ENCODE results near the gene PHPT1. TPM values are rescaled to one million over a fixed set of nuclear protein-coding genes. Genes with fewer than 3 reads are reported as not detected.
A peak's percentile ranks its signal among the peaks of the same experiment; 100 is the strongest.

The PHPT1 gene
- total RNA-seq, 1 experiment from 2014 or later, result 132 TPM

DNA sequence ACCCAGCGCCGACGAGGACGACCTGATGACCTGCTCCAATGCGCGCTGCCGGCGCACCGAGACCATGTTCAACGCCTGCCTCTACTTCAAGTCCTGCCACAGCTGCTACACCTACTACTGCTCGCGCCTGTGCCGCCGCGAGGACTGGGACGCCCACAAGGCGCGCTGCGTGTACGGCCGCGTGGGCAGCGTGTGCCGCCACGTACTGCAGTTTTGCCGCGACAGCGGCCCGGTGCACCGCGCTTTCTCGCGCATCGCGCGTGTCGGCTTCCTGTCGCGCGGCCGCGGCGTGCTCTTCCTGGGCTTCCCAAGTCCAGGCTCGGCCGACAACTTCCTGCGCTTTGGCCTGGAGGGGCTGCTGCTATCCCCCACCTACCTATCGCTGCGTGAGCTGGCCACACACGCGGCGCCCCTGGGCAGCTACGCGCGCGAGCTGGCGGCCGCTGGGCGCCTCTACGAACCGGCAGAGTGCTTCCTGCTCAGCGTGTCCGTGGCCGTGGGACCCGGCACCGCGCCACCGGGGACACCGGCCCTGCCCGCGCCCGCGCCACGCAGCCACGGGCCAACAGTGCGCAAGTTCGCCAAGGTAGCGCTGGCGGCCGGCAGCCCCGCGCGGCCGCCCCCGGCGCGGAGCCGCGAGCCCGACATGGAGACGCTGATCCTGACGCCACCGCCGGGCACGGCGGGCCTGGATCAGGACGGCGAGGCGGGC is 2.7 kb upstream of the PHPT1 start:
- no peak for DNase-seq (ENCODE audit: extremely low read depth, low read depth)

DNA sequence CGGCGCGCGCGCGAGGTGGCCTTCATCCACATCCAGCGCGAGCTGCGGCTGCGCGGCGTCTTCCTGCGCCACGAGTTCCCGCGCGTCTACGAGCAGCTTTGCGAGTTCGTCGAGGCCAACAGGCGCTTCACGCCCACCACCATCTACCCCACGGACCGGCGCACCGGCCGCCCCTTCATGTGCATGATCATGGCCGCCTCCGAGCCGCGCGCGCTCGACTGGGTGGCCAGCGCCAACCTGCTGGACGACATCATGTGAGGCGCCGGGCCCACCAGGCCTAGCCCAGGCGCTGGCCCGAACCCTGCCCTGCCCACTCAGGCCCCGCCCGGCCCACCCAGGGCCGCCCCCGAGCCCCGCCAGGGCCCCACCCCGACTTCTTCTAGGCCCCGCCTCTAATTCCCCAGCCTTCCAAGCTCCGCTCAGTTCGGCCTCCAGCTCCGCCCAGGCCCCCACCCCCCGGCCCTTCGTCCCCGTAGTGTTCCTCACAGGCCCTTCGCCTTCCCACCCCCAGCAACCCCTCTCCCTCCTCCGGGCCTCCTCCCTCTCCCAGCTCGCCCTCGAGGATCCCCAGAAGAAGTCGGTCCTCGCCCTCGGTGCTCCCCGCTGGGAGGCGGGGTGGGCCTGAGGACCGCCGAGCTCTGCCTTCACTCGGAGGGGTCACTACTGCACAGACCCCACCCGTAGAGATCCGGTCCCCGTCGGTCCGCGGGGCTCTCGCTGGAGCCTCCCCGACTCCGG is 2.0 kb upstream of the PHPT1 start:
- peak; percentile 56 for DNase-seq (ENCODE audit: extremely low read depth, low read depth)

DNA sequence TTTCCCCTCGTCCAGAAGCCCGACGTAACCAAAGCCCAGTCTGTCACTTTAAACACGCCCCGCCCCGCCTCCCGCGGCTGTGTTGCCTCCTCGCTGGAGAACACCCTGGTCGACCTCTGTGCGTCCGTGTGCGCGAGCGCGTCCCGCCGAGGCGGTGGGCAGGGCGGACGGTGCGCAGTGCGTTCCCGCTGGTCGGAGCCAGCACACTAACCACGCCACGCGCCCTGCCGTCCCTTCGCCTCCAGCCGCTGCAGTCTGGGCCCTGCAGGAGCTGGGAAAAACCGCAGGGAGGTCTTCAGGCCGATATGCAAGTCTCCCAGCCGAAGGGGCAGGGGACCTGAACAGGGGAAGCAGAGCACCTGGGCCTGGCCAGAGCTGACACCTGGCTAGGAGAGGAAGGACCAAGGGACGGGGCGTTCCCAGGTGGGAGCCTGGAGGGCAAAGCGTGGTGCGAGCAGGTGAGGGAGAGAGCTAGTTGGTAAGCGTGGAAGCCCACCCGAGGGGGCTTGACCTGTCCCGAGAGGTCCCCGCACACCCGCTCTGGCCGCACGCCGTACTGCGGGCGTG is 1.3 kb upstream of the PHPT1 start:
- peak; percentile 89 for DNase-seq (ENCODE audit: extremely low read depth, low read depth)

DNA sequence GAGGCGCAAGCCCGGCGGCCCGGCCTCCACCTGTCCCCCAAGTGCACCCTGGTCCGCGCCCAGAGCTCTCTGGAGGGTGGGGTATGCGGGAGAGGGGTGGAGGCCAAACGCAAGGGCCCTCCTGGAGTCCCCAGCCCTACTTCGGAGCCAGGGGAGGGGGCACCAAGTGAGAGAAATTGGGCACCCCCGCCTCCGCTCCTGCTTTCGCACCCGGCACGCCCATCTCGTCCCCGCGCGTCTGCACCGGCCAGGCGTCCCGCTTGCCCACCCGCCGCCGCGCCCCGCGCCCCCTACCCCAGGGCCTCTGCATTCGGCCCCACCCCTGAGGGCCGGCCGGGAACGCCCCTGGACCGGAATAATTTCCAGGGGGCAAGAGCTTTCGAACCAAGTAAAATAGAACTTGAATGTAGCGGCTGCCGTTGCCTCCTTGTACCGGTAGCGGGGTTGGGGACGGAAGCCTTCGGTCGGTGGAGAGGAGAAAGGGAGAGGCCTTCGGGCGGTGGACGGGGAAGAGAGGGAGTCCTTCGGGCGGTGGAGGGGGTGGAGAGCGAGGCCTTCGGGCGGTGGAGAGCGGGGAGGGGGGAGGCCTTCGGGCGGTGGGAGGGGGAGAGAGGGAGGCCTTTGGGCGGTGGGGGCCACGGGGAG is 694 bp upstream of the PHPT1 start:
- peak; percentile 18 for DNase-seq (ENCODE audit: extremely low read depth, low read depth)

DNA sequence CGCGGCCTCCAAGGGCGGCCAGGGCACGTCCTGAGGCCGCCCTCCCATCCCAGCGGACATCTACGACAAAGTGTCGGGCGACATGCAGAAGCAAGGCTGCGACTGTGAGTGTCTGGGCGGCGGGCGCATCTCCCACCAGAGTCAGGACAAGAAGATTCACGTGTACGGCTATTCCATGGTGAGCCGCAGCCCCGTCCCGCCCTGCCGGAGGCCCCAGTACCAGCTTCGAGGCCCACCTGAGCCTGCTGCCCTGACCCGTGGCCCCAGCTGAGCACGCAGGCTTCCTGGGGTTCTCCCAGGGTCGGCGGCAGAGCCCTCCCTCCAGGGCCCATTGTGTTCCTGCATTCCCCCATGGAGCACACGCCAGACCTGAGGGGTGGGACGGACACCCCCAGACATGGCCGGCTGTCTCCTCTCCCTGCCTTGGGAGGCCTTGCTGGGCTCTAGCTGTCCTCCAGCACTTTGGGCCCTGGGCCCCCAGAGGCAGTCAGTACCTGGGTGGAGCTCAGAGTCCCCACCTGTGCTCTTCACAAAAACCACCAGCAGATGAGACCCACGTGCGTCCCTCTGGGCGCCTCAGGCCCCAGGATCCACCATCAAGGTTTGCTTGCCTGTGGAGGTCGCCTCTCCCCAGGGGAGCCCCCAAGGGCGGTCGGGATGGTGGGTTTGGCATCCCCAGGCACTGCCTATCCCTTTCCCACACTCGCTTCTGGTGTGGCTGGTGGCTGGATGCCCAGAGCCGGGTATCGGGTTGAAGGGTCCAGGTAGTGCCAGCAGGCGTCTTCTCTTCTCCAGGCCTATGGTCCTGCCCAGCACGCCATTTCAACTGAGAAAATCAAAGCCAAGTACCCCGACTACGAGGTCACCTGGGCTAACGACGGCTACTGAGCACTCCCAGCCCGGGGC is 1.0 kb downstream of the PHPT1 start:
- DNase-seq (ENCODE audit: extremely low read depth, low read depth), result no peak

DNA sequence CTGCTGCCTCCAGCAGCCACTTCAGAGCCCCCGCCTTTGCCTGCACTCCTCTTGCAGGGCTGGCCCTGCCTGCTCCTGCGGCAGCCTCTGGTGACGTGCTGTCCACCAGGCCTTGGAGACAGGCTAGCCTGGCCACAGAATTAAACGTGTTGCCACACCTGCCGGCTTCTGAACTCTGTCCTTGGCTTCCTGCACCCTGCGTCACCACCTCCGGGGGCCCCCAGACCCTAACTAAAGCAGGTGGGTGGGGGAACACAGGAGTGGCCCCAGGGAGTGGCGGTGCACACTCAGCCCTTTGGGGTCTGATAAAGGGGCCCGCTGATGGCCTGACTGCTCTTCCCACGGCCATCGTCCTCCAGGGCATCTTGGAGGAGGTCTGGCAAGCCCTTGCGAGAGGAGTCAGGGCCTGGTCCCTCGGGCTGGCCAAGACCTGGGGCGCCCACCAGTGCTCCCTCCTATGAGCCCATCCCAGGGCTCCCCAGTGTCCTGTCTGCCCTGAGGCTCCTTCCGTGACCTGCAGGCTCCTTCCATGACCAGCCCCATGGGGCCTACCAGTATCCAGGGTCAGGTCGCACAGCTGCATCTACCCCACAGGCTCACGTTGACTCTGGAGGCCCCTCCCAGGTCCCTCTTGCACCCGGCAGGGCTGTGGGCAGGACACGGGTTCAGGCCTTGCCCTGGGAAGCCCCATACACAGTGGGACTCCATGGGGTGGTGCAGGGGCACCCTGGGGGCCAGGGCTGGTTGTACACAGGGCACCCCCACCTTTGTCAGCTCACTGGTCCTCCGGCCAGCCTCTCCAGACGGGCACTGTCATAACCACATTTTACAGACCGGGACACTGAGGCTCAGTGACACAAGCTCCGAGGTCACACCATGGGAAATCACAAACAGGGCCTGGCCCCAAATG is 1.9 kb downstream of the PHPT1 start:
- DNase-seq (ENCODE audit: extremely low read depth, low read depth), result no peak

DNA sequence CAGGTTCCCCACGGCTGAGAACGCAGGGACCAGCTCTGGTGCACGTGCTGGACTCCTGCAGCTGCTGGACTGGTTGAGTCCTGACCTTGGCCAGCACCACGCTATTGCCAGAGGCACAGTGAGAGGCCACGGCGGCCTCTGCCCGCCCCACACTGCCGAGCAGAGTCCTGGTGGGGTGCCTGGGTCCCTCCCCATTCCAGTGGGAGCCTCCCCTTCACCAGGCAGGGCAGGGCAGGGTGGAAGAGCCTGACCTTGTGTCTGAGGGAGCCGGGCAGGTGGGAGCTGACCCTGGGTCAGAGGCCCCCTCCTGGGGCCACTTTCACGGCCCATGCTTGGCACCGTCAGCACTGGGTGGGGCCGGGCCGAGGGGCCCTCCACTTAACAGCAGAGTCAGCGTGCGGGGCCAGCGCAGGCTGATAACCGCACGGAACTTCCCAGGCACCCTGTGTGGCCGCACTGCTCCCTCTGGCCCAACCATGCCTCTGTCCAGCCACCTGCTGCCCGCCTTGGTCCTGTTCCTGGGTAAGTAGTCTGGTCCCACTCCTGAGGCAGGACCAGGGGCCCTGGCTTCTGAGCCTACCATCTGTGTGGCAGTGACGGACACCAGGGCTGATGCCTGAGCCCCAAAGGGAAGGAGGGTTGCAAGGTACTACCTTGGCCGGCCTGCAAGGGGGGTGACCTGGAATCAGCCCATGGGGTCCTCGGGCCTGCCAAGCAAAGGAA is 2.9 kb downstream of the PHPT1 start, which contains the start of gene MAMDC4:
TSS of gene MAMDC4 (plus strand) at position 406 of the 723 bp plus-strand sequence. CDS start at position 477, 71 bp downstream.
- DNase-seq (ENCODE audit: extremely low read depth, low read depth), result no peak

DNA sequence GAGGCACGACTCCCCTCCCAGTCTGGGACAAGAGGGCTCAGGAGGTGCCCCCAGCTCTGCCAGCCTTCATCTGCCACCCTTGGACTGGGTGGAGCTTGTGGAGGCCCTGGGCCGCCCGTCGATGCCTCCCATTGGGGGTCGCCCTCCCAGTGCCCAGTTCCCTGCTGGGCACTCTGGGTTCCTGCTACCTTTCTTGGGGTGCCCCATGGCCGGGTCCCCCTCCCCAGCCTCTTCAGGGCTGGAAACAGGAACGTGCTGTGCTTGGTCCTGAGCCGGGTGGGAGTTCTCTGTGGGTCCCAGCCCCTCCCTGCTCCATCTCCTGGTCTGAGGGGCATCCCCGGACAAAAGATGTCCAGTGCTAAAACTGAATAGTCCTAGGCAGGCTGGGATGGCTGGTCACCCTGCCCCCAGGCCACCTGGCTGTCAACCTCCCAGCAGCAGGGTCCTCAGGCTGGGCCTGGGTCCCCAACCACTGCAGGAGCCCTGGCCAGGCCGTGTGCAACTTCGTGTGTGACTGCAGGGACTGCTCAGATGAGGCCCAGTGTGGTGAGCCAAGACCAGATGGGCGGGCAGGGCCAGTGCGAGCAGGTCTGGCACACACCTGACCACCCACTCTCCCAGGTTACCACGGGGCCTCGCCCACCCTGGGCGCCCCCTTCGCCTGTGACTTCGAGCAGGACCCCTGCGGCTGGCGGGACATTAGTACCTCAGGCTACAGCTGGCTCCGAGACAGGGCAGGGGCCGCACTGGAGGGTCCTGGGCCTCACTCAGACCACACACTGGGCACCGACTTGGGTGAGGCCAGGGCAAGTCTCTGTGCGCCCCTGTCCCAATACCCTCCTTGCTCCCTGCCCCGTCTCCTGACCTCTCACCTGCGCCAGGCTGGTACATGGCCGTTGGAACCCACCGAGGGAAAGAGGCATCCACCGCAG is 3.7 kb downstream of the PHPT1 start:
- no peak for DNase-seq (ENCODE audit: extremely low read depth, low read depth)

DNA sequence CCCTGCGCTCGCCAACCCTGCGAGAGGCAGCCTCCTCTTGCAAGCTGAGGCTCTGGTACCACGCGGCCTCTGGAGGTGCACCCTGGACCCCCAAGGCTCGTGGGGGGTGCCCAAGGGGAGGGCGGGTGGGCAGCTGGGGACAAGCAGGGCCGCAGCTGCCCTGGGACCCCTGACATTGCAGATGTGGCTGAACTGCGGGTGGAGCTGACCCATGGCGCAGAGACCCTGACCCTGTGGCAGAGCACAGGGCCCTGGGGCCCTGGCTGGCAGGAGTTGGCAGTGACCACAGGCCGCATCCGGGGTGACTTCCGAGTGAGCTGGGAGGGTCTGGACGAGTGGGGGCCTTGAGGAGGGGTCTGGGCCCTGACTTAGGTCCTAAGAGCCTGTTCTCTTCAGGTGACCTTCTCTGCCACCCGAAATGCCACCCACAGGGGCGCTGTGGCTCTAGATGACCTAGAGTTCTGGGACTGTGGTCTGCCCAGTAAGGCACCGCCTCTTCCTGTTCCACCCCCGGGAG is 4.4 kb downstream of the PHPT1 start:
- no peak for DNase-seq (ENCODE audit: extremely low read depth, low read depth)

DNA sequence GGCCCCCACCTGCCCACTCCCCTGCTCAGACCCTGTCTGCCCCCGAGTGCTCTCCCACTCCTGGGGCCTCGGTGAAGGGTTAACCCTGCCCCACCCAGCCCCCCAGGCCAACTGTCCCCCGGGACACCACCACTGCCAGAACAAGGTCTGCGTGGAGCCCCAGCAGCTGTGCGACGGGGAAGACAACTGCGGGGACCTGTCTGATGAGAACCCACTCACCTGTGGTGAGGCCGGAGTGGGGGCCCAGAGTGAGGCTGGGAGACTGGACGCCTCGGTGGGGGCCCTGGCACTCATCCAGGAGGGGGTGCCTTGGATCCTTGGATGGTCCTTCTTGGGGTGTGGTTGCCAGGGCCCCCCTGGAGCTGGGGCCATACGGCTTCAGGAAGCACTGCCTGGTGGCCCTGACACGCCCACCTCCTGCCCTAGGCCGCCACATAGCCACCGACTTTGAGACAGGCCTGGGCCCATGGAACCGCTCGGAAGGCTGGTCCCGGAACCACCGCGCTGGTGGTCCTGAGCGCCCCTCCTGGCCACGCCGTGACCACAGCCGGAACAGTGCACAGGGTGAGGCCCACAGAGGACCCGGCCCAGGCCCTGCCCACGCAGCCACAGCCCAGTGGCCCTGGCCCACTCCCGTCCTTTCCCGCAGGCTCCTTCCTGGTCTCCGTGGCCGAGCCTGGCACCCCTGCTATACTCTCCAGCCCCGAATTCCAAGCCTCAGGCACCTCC is 5.1 kb downstream of the PHPT1 start:
- DNase-seq (ENCODE audit: extremely low read depth, low read depth), result no peak

DNA sequence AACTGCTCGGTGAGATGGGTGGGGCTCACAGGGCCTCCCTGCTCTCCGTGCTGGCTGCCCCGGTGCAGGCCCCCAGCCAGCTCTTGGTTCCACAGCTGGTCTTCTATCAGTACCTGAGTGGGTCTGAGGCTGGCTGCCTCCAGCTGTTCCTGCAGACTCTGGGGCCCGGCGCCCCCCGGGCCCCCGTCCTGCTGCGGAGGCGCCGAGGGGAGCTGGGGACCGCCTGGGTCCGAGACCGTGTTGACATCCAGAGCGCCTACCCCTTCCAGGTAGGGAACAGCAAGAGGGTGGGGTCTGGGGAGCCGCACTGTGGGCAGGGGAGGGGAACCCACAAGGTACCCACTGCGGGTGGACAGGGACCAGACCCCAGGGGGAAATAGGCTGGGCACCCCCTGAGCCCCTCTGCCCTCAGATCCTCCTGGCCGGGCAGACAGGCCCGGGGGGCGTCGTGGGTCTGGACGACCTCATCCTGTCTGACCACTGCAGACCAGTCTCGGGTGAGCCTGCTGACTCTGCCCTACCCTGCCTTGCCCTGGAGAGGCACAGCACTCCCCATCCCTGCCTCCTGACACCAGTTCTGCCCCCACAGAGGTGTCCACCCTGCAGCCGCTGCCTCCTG is 5.7 kb downstream of the PHPT1 start:
- no peak for DNase-seq (ENCODE audit: extremely low read depth, low read depth)

DNA sequence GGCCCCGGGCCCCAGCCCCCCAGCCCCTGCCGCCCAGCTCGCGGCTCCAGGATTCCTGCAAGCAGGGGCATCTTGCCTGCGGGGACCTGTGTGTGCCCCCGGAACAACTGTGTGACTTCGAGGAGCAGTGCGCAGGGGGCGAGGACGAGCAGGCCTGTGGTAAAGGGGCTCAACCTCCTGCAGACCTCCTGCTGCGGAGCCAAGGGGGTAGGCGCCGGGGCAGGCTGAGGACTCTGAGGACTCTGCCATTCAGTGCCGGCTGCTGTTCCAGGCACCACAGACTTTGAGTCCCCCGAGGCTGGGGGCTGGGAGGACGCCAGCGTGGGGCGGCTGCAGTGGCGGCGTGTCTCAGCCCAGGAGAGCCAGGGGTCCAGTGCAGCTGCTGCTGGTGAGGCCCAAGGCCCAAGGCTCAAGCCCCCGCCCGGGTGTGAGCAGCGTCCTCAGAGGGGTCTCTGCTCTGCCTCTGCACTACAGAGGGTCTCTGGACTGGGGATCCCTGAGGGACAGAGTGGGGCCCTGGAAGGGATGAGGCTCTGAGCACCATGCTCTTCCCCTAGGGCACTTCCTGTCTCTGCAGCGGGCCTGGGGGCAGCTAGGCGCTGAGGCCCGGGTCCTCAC is 6.4 kb downstream of the PHPT1 start:
- no peak for DNase-seq (ENCODE audit: extremely low read depth, low read depth)

DNA sequence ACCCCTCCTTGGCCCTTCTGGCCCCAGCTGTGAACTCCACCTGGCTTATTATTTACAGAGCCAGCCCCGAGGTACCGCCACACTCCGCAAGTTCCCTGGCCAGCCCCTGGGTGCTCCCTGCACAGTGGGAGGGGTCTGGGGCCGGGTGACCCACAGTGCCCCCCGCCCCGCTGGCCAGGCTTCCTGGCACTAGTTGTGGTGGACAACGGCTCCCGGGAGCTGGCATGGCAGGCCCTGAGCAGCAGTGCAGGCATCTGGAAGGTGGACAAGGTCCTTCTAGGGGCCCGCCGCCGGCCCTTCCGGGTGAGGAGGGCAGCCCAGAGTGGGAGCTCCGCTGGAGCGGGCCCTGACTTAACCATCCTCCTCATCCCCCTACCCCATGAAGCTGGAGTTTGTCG is 6.9 kb downstream of the PHPT1 start:
- DNase-seq (ENCODE audit: extremely low read depth, low read depth), result no peak

DNA sequence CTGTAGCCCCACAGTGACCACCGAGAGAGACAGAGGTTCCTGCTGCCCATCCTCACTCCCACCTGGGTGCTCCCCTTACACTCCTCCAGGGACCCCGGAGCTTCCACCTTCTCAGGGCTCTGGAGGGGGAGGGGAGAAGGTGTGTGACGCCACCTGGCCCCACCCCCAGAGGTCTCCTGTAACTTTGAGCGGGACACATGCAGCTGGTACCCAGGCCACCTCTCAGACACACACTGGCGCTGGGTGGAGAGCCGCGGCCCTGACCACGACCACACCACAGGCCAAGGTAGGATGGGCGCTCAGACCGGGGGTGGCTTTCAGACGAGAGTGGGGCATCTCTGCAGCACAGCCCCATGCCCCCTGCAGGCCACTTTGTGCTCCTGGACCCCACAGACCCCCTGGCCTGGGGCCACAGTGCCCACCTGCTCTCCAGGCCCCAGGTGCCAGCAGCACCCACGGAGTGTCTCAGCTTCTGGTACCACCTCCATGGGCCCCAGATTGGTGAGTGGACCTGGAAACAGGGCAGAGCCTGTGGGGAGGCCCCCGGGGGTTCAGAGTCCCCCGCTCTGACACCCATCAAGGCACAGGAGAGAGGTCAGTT is 7.4 kb downstream of the PHPT1 start:
- DNase-seq (ENCODE audit: extremely low read depth, low read depth), result no peak

DNA sequence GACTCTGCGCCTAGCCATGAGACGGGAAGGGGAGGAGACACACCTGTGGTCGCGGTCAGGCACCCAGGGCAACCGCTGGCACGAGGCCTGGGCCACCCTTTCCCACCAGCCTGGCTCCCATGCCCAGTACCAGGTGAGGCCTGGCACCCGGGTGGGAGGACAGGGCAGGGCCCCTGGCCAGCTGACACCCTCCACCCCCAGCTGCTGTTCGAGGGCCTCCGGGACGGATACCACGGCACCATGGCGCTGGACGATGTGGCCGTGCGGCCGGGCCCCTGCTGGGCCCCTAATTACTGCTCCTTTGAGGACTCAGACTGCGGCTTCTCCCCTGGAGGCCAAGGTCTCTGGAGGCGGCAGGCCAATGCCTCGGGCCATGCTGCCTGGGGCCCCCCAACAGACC is 8.0 kb downstream of the PHPT1 start:
- DNase-seq (ENCODE audit: extremely low read depth, low read depth), result no peak
